Nephron progenitor cell (in vitro differentiated cells): ENCODE results near the gene RNASE7.

Source experiments
- DNase-seq: peaks from one replicate; pipeline ENCODE4 v3.0.0; 2021
- H3K27ac Mint-ChIP-seq: 2 replicates; pipeline ENCODE4 v1.8.0; 2021; ENCODE audit warnings: mild to moderate bottlenecking, moderate library complexity, mixed read lengths
- H3K27me3 Mint-ChIP-seq: 2 replicates; pipeline ENCODE4 v1.8.0; 2021; ENCODE audit warnings: mild to moderate bottlenecking, low read depth, mixed read lengths; ENCODE audit not compliant: poor library complexity
- H3K36me3 Mint-ChIP-seq: 2 replicates; pipeline ENCODE4 v1.8.0; 2021; ENCODE audit warnings: low read depth, mixed read lengths
- H3K4me1 Mint-ChIP-seq: 2 replicates; pipeline ENCODE4 v1.8.0; 2021; ENCODE audit warnings: mixed read lengths
- H3K4me3 Mint-ChIP-seq: 2 replicates; pipeline ENCODE4 v1.8.0; 2021; ENCODE audit warnings: mild to moderate bottlenecking, moderate library complexity, mixed read lengths
- H3K9me3 Mint-ChIP-seq: 2 replicates; pipeline ENCODE4 v1.8.0; 2021; ENCODE audit warnings: mild to moderate bottlenecking, moderate library complexity, mixed read lengths
- TF ChIP-seq, protein P1 (sequence below): fragments of 200-600 bp; sonication (generic); IDR thresholded peaks from 2 replicates; pipeline ENCODE4 v1.5.0; 2021; ENCODE audit warnings: antibody characterized with exemption

The RNASE7 gene

DNA sequence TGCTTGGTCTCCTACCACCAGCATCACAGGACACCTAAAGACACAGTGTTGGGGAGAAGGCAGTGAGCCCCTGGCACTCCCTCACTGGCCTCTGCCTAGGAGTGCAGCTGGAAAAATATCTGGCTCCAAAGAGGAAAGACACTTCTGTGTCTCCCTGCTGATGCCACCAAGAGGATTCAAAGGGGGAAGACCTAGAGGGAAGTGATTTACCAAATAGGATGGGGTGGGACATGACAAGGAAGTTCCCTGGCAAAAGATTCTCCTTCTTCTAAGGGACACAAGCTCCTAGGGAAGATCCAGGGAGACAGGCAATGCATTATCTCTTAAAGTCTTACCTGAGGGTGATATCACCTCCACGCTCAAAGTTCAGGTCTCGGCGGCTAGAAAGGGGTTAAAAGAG is 23.4 kb upstream of the RNASE7 start:
- Mint-ChIP-seq H3K27me3 (peaks cover 38% of the 10 kb centered on the region), H3K27ac (no peak overlapping the region), H3K36me3 (peaks cover 36% of the 10 kb centered on the region), H3K9me3 (no peaks in the 10 kb centered on the region), H3K4me1 (peaks cover 47% of the 10 kb centered on the region), H3K4me3 (no peak overlapping the region)
- no peak for DNase-seq
- TF ChIP-seq, protein P1, sequence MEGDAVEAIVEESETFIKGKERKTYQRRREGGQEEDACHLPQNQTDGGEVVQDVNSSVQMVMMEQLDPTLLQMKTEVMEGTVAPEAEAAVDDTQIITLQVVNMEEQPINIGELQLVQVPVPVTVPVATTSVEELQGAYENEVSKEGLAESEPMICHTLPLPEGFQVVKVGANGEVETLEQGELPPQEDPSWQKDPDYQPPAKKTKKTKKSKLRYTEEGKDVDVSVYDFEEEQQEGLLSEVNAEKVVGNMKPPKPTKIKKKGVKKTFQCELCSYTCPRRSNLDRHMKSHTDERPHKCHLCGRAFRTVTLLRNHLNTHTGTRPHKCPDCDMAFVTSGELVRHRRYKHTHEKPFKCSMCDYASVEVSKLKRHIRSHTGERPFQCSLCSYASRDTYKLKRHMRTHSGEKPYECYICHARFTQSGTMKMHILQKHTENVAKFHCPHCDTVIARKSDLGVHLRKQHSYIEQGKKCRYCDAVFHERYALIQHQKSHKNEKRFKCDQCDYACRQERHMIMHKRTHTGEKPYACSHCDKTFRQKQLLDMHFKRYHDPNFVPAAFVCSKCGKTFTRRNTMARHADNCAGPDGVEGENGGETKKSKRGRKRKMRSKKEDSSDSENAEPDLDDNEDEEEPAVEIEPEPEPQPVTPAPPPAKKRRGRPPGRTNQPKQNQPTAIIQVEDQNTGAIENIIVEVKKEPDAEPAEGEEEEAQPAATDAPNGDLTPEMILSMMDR = no peak

DNA sequence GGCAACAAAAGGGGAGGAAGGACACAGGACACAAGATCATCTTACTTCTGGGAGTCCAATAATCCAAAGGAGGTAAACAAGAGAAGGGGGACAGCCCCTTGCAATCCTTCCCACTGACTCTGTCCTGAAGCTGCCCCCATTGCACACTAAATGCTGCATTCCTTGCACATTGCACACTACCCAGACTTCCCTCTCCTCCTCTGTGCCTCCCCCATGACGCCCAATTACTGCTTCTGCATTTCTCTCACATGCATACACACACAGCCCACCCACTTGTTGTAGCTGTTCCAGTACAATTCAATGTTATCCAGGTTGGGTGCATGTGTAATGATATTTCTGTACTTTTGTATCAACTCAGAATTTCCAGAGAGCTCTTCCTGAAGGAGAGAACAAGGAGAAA is 22.8 kb upstream of the RNASE7 start:
- TF ChIP-seq, protein P1 = no peak
- H3K27ac Mint-ChIP-seq = no peak overlapping the region
- H3K4me3 Mint-ChIP-seq = no peak overlapping the region
- H3K36me3 Mint-ChIP-seq = peaks cover 36% of the 10 kb centered on the region
- no peaks in the 10 kb centered on the region for H3K9me3 Mint-ChIP-seq
- peaks cover 38% of the 10 kb centered on the region for H3K27me3 Mint-ChIP-seq
- DNase-seq = no peak
- H3K4me1 Mint-ChIP-seq = peaks cover 52% of the 10 kb centered on the region

DNA sequence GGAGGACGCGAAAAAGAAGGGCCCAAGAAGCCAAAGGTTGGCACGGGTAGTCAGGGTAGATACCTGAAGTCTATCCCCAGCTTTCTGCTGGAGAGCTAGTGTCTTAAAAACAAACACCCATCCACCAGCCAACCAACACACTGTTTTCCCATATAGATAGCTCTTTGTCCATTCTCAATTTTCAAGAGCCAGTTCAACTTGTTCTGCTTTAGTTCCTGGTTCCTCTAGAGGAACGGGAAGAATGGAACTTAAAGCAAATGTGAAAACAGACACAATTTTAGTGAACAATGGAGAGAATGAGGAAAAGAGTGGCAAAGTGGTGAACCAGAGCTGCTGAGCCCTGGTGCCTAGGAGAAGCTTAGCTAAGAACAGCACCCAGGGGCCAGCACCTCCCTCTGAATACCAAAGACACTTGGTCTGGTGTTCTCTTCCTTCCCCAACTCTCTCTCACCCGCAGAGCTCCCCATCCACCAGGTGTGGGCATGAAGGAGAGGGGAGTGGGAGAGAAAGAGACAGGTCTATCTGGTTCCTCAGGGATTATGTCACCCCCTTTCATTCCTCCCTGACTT is 21.1 kb upstream of the RNASE7 start:
- H3K36me3 Mint-ChIP-seq = peaks cover 36% of the 10 kb centered on the region
- peaks cover 40% of the 10 kb centered on the region for H3K4me1 Mint-ChIP-seq
- H3K9me3 Mint-ChIP-seq = no peaks in the 10 kb centered on the region
- H3K27ac Mint-ChIP-seq = no peak overlapping the region
- H3K4me3 Mint-ChIP-seq = no peak overlapping the region
- DNase-seq = no peak
- TF ChIP-seq, protein P1 = no peak
- H3K27me3 Mint-ChIP-seq = peaks cover 38% of the 10 kb centered on the region

DNA sequence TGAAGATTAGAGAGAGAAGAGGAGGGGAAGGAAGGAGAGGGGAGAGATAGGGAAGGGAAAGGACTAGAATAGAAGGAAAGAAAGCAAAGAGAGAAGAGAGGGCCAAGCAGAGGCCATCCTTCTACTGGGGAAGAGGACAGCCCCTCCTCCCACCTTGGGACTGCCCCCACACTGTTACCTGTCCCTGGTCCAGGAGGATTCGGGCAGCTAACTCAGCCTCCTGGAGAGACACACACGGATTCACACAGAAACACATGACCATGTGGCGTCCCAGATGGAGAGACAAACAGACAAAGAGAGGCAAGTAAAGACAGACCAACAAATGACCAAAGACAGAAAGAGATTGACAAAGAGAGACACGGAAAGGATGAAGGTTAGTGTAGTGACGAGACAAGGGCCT is 19.5 kb upstream of the RNASE7 start:
- H3K4me3 Mint-ChIP-seq = peak overlapping the region; percentile 56
- TF ChIP-seq, protein P1 = no peak
- peaks cover 56% of the 10 kb centered on the region for H3K4me1 Mint-ChIP-seq
- H3K9me3 Mint-ChIP-seq = no peaks in the 10 kb centered on the region
- no peak overlapping the region for H3K27ac Mint-ChIP-seq
- peaks cover 38% of the 10 kb centered on the region for H3K27me3 Mint-ChIP-seq
- DNase-seq = no peak
- H3K36me3 Mint-ChIP-seq = peaks cover 36% of the 10 kb centered on the region

DNA sequence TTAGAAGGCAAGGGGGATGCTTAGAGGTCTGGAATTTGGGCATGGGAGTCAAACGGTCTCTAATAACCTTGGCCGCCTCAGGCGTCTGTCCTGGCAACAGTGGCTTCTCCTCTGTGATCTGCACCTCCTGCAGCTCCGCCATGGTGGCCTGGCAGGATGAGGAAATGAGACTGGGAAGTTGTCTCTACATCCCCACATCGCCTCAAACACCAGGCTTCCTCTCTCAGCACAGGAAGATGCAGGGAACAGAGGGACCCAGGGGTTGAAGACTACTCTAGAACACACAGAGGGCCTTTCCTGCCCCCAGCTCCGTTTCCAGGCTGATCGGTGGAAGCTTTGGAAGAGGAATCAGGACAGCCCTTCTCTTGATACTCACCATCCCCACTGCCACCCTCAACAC is 19.0 kb upstream of the RNASE7 start:
- no peak for DNase-seq
- Mint-ChIP-seq H3K4me3 (peak overlapping the region; percentile 86), H3K27me3 (peaks cover 38% of the 10 kb centered on the region), H3K9me3 (no peaks in the 10 kb centered on the region), H3K4me1 (peaks cover 57% of the 10 kb centered on the region), H3K36me3 (peaks cover 36% of the 10 kb centered on the region), H3K27ac (no peak overlapping the region)
- TF ChIP-seq, protein P1 = no peak

DNA sequence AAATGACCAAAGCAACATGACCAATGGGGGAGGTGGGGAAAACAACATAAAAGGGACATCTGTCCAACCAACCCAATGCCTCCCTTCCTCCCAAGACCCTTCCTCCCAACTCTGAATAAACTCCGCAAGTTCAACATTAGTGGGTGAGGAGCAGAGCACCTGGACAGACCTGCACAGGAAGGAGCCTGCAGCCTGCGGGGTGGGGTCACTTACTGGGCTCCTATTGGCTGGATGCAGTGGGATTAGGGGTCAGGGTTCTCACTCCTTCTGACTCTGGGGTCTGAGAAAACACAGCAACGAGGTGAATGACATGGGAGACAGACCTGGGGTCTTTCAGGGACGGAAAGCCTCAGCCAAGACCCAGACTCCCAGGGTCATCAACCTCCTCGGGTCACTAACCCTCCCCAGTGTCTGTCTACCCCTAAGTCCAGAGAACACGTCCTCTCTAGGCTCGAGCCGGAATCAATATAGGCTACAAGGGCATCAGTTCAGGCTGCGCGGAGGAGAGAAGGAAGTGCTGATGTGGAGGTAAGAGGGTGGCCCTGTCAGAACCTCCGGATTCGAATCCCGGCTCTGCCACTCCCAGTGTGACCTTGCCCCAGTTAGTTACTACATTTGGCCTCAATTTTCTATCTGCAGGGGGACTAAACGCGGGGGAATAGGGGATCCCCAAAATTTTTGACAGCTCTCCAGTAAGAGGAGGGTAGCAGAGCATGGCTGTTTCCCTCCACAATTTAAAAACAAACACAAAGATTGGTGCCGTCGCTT is 18.2 kb upstream of the RNASE7 start:
- Mint-ChIP-seq H3K27ac (no peak overlapping the region), H3K4me3 (peak overlapping the region; percentile 86), H3K9me3 (no peaks in the 10 kb centered on the region), H3K27me3 (peaks cover 34% of the 10 kb centered on the region), H3K36me3 (peaks cover 30% of the 10 kb centered on the region), H3K4me1 (peaks cover 51% of the 10 kb centered on the region)
- DNase-seq = no peak
- TF ChIP-seq, protein P1 = no peak
